Suprapubic skin (tissue), 4 donors: Measurements from ENCODE around the gene CFAP44.

Experiments used
- CTCF ChIP-seq, 2 donors: fragments of 200-600 bp in 1 of 2; fragments of 450-650 bp in 1 of 2; sonication (generic) in 1 of 2; IDR thresholded peaks; one replicate each; pipeline ENCODE4 v1.5.1; 2016 to 2019; ENCODE audit warnings: antibody characterized with exemption in 2 of 2, mild to moderate bottlenecking in 1 of 2, moderate library complexity in 1 of 2
- POLR2A ChIP-seq, 2 donors: fragments of 450-650 bp; IDR thresholded peaks; one replicate each; pipeline ENCODE4 v1.6.1; 2017; ENCODE audit warnings: antibody characterized with exemption in 2 of 2, mild to moderate bottlenecking in 2 of 2, moderate library complexity in 2 of 2
- POLR2AphosphoS5 ChIP-seq, 3 donors: sonication (generic); formaldehyde crosslinking; IDR thresholded peaks; one replicate each; pipeline ENCODE4 v1.6.1; 2017; ENCODE audit warnings: antibody characterized with exemption in 3 of 3

- TF ChIP-seq CTCF (IDR thresholded peaks at IDR 0.05) (no peak), POLR2AphosphoS5 (IDR thresholded peaks at IDR 0.05) (no peak), POLR2A (IDR thresholded peaks at IDR 0.05) (no peak)
Measured at GRCh38 chr3:113438224-113438623, 3.1 kb downstream of the CFAP44 start.
